ENCODE data around the gene HPSE2.

- no peak for TF ChIP-seq CTCF (IDR thresholded peaks at IDR 0.05)
- TF ChIP-seq REST (IDR thresholded peaks at IDR 0.05; ENCODE audit: insufficient read depth in 1 of 2, low read depth in 2 of 2, low read length in 1 of 2) = no peak
- TF ChIP-seq POLR2AphosphoS5 (IDR thresholded peaks at IDR 0.05; ENCODE audit: low read depth, low read length) = no peak
These were observed 790.3 kb downstream of the HPSE2 start for GRCh38 chr10:98445200-98445812.
